22Rv1 (cell line): ENCODE results near the gene FIP1L1.

Experiments
- H3K27ac ChIP-seq: fragments of 450-650 bp; 2 replicates; pipeline ENCODE4 v1.5.1; 2017
- ZFX ChIP-seq: fragments of 450-650 bp; IDR thresholded peaks from 2 replicates; pipeline ENCODE4 v1.6.1; 2017; ENCODE audit warnings: antibody characterized with exemption, borderline replicate concordance
- TF ChIP-seq, protein P1 (sequence below): fragments of 450-650 bp; IDR thresholded peaks from 2 replicates; pipeline ENCODE4 v1.5.1; 2017; ENCODE audit warnings: mild to moderate bottlenecking

The FIP1L1 gene

GRCh38 chr4:53484911-53485657, 107.6 kb downstream of the FIP1L1 start:
- TF ChIP-seq, protein P1, sequence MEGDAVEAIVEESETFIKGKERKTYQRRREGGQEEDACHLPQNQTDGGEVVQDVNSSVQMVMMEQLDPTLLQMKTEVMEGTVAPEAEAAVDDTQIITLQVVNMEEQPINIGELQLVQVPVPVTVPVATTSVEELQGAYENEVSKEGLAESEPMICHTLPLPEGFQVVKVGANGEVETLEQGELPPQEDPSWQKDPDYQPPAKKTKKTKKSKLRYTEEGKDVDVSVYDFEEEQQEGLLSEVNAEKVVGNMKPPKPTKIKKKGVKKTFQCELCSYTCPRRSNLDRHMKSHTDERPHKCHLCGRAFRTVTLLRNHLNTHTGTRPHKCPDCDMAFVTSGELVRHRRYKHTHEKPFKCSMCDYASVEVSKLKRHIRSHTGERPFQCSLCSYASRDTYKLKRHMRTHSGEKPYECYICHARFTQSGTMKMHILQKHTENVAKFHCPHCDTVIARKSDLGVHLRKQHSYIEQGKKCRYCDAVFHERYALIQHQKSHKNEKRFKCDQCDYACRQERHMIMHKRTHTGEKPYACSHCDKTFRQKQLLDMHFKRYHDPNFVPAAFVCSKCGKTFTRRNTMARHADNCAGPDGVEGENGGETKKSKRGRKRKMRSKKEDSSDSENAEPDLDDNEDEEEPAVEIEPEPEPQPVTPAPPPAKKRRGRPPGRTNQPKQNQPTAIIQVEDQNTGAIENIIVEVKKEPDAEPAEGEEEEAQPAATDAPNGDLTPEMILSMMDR, result no peak
- H3K27ac ChIP-seq, result no peak overlapping the region

DNA sequence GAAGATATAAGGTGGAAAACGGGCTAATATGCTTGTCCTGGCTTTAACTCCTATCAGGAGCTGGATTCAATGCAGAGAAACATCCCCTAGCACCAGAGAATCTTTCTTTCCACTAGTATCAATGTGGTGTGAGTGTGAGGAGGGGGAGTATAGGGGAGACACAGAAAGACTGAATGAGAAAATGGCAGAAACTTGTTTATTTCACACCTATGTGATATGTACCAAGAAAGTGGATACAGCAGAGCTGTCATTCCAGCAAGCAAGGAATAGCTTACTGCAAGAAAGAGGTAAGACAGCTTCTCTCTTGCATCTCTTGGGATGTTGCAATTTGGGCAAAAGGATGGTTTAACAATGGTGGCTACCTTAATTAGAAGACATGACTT, 108.2 kb downstream of the FIP1L1 start:
- H3K27ac ChIP-seq, result no peak overlapping the region
- TF ChIP-seq ZFX, result no peak
- TF ChIP-seq, protein P1, result no peak

- TF ChIP-seq, protein P1, result no peak
- no peak for TF ChIP-seq ZFX
- H3K27ac ChIP-seq, result no peak overlapping the region
Measured at GRCh38 chr4:53487766-53488165, 110.3 kb downstream of the FIP1L1 start.

DNA sequence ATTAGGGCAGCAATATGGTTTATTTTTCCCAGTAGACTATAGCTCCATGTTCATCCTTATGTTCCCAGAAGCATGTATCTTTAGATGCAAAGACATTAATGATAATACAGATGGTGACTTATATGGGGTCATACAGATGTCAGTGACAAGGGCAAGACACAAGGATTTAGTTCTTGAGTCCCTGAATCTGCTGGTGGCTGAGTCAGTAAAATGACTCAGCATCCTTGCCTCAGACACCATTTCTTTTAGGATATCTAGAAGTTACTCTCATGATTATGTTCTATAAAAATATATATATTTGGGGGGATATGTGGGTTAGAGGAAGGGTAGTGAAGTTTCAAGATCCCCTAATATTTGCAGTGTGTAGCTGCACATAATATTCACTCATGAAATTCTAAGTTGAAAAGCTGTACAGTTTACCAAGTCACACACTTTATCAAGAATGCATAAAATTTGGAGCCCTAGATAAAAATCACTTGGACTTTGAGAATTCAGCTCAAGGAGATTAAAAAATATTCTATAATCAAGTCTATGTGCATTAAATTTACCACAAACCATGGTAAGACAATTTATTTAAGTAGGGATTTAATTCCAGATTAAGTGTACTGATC, 111.9 kb downstream of the FIP1L1 start:
- TF ChIP-seq, protein P1, result no peak
- no peak for TF ChIP-seq ZFX
- no peak overlapping the region for H3K27ac ChIP-seq

DNA sequence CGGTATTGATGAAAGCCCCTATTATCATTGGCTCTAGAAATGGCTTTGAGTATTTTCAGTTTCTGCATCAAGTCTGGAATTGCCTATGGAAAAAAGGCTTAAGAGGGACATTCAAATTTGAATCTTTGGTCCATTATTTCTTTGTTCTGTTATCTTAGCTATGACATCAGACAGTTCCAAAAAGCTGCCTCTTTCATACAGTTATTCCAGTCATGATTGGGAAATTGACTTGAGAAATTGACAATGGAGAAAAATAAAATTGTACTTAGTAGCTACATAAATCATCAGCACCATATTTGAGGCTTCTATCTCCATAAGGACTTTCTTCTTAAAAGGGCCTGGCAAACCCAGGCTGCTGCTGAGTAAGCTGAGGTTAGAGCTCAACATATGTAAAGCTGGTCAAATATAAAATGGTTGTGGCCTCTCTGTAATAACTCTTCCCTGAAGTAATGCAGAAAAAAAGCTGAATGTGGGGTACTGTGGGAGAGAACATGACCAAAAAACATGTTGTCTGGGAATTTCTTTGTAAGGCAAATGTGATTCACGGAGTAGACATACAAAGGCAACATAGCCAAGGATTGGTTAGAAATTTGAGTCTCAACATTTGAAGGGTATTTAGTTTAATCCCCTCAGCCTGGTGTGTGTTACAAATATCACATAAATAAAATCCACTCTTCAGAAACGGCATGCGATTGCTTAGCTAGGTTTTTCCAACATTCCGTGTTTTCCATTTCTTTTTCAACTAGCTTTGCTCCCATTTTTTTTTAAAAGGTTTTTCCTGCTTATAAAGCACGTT, 112.9 kb downstream of the FIP1L1 start:
- no peak overlapping the region for H3K27ac ChIP-seq
- no peak for TF ChIP-seq ZFX
- TF ChIP-seq, protein P1, result no peak

DNA sequence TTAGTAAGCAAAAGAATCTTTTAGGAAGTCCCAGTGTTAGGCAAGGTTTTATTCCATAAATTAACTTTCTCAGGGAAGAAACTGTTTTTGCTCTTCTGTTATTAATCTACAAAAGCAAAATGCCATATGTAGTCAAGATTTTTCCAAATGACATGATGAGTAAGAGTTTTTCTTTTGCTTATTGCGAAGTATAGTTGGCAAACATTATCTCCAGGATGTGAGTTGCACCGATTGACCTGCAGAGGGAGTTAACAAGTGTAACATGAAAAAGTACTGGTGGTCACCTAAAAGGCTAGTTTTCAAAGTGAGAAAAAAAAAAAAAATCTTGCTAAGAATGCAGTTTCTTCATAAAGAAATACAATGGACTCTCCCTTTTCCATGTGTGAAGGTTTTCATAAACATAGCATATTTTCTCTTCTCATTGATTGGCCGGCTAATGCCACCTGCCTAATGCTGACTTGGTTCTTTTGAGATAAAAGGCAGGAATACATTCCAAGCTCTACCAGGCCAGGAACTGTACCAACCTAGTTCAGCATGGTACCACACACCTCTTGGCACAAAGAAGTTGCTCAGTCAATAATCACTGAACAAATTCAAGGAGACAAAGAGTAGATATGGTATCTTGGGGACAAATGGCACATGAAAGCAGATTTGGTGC, 113.7 kb downstream of the FIP1L1 start:
- TF ChIP-seq, protein P1, result peak; percentile 77
- no peak for TF ChIP-seq ZFX

More for the DNA sequence above, 113.7 kb downstream of the FIP1L1 start:
- no peak overlapping the region for H3K27ac ChIP-seq
